RPMI7951 (cell line): ENCODE data around the gene CASP8AP2. TPM values are rescaled to one million over a fixed set of nuclear protein-coding genes. Genes with fewer than 3 reads are reported as not detected.
A peak's percentile ranks its signal among the peaks of the same experiment; 100 is the strongest.
"Not testable (repeated sequence)": the region's sequence is repeated elsewhere in the genome, so short reads cannot be mapped to it uniquely, and the experiment has no call there.

Source experiments
- DNase-seq: peaks from one replicate; pipeline ENCODE4 v3.0.0-alpha.2; 2012; ENCODE audit warnings: low read depth
- total RNA-seq: library from RNA; depleted of rRNA; stranded (reverse); fragments of >200 nt; shearing (Covaris generic); gene quantifications from 2 replicates; pipeline ENCODE4 v1.2.3, GENCODE V29; 2014

Gene CASP8AP2
- total RNA-seq, 1 experiment from 2014 or later = 17.8 TPM

- DNase-seq = peak; percentile 93
These were observed 10.1 kb upstream of the CASP8AP2 start, which contains the start of gene MDN1 for GRCh38 chr6:89819336-89820130. TSS of gene MDN1 (minus strand) at chr6:89819794. CDS start at chr6:89819607, 187 bp downstream.

- DNase-seq = no peak
These were observed 3.6 kb upstream of the CASP8AP2 start for GRCh38 chr6:89826029-89826528.

GRCh38 chr6:89828475-89828987 lies 1.1 kb upstream of the CASP8AP2 start:
- DNase-seq = not testable (repeated sequence)

- DNase-seq = peak; percentile 33
These were observed 650 bp upstream of the CASP8AP2 start for GRCh38 chr6:89828988-89829471.

- DNase-seq = no peak
These were observed 610 bp downstream of the CASP8AP2 start for GRCh38 chr6:89830170-89830809.

GRCh38 chr6:89834884-89835792 lies 5.5 kb downstream of the CASP8AP2 start:
- DNase-seq = no peak

- no peak for DNase-seq
These were observed 7.1 kb downstream of the CASP8AP2 start for GRCh38 chr6:89836639-89837222.

- no peak for DNase-seq
These were observed 10.9 kb downstream of the CASP8AP2 start for GRCh38 chr6:89840538-89840937.

- no peak for DNase-seq
These were observed 12.5 kb downstream of the CASP8AP2 start for GRCh38 chr6:89842228-89842627.

GRCh38 chr6:89843070-89843469 lies 13.4 kb downstream of the CASP8AP2 start:
- DNase-seq = peak; percentile 37

- not testable (repeated sequence) for DNase-seq
These were observed 17.8 kb downstream of the CASP8AP2 start for GRCh38 chr6:89847513-89847912.

- DNase-seq = no peak
These were observed 23.4 kb downstream of the CASP8AP2 start for GRCh38 chr6:89853068-89853467.

GRCh38 chr6:89858041-89858440 lies 28.4 kb downstream of the CASP8AP2 start:
- DNase-seq = no peak

GRCh38 chr6:89859744-89860143 lies 30.1 kb downstream of the CASP8AP2 start:
- DNase-seq = no peak

GRCh38 chr6:89862273-89862672 lies 32.6 kb downstream of the CASP8AP2 start:
- DNase-seq = no peak

- no peak for DNase-seq
These were observed 33.0 kb downstream of the CASP8AP2 start for GRCh38 chr6:89862698-89863097.

GRCh38 chr6:89866024-89866678 lies 36.5 kb downstream of the CASP8AP2 start:
- no peak for DNase-seq

- DNase-seq = no peak
These were observed 44.0 kb downstream of the CASP8AP2 start for GRCh38 chr6:89873721-89874120.

GRCh38 chr6:89874438-89874837 lies 44.8 kb downstream of the CASP8AP2 start:
- DNase-seq = no peak

- DNase-seq = no peak
These were observed 56.9 kb downstream of the CASP8AP2 start for GRCh38 chr6:89886378-89887120.
